GM23338 (cell line): ENCODE data around the gene ANAPC2. TPM values are rescaled to one million over a fixed set of nuclear protein-coding genes. Genes with fewer than 3 reads are reported as not detected.
A peak's percentile ranks its signal among the peaks of the same experiment; 100 is the strongest.

ENCODE experiments used
- ATAC-seq: fragments of 200-7000 bp; cut with Tn5 transposase; 3 replicates; pipeline ENCODE4 v1.9.1; 2020
- DNase-seq: peaks from one replicate; pipeline ENCODE4 v3.0.0-alpha.2; 2015; ENCODE audit warnings: low spot score
- H2AFZ ChIP-seq: fragments of 200-600 bp; sonication (generic); 2 replicates; pipeline ENCODE4 v1.8.0; 2016; ENCODE audit warnings: antibody characterized with exemption, mild to moderate bottlenecking, moderate library complexity
- H3F3A ChIP-seq: fragments of 200-600 bp; sonication (generic); replicated peaks from 2 replicates; pipeline ENCODE4 v1.8.0; 2017; ENCODE audit warnings: antibody characterized with exemption, mixed run types, low read depth
- H3K27ac ChIP-seq: fragments of 200-600 bp; sonication (generic); 2 replicates; pipeline ENCODE4 v1.6.1; 2016; ENCODE audit warnings: low read depth
- H3K27me3 ChIP-seq: fragments of 200-600 bp; sonication (generic); 2 replicates; pipeline ENCODE4 v1.8.0; 2016; ENCODE audit warnings: mild to moderate bottlenecking, mixed run types, moderate library complexity; ENCODE audit not compliant: insufficient read depth
- H3K36me3 ChIP-seq: fragments of 200-600 bp; sonication (generic); 2 replicates; pipeline ENCODE4 v1.8.0; 2016; ENCODE audit warnings: mild to moderate bottlenecking; ENCODE audit not compliant: insufficient read depth
- H3K4me1 ChIP-seq: fragments of 200-600 bp; sonication (generic); 2 replicates; pipeline ENCODE4 v1.8.0; 2016; ENCODE audit warnings: mild to moderate bottlenecking, moderate library complexity; ENCODE audit not compliant: insufficient read depth
- H3K4me2 ChIP-seq: fragments of 200-600 bp; sonication (generic); 2 replicates; pipeline ENCODE4 v1.7.1; 2017; ENCODE audit warnings: mixed run types
- H3K4me3 ChIP-seq: fragments of 200-600 bp; sonication (generic); 2 replicates; pipeline ENCODE4 v1.6.1; 2016; ENCODE audit warnings: mixed run types
- H3K79me2 ChIP-seq: fragments of 200-600 bp; sonication (generic); replicated peaks from 2 replicates; pipeline ENCODE4 v1.8.0; 2017; ENCODE audit warnings: mild to moderate bottlenecking; ENCODE audit not compliant: insufficient read depth
- H3K9me2 ChIP-seq: fragments of 200-600 bp; sonication (generic); 2 replicates; pipeline ENCODE4 v1.8.0; 2017; ENCODE audit not compliant: insufficient read depth
- H4K20me1 ChIP-seq: fragments of 200-600 bp; sonication (generic); replicated peaks from 2 replicates; pipeline ENCODE4 v1.8.0; 2017; ENCODE audit warnings: mild to moderate bottlenecking; ENCODE audit not compliant: insufficient read depth
- H3K27ac Mint-ChIP-seq: 2 replicates; pipeline ENCODE4 v1.8.0; 2020; ENCODE audit warnings: inconsistent platforms, mild to moderate bottlenecking, moderate library complexity, mixed read lengths
- H3K27me3 Mint-ChIP-seq: 3 replicates; pipeline ENCODE4 v1.8.0; 2022; ENCODE audit warnings: low read depth, mild to moderate bottlenecking, moderate library complexity, mixed read lengths, inconsistent platforms; ENCODE audit not compliant: insufficient read depth, poor library complexity
- H3K36me3 Mint-ChIP-seq: 3 replicates; pipeline ENCODE4 v1.8.0; 2021; ENCODE audit warnings: low read depth, mild to moderate bottlenecking, inconsistent platforms, moderate library complexity, mixed read lengths
- H3K4me1 Mint-ChIP-seq: 3 replicates; pipeline ENCODE4 v1.8.0; 2020; ENCODE audit warnings: mild to moderate bottlenecking, inconsistent platforms, mixed read lengths
- H3K4me3 Mint-ChIP-seq: 3 replicates; pipeline ENCODE4 v1.8.0; 2021; ENCODE audit warnings: moderate library complexity, mild to moderate bottlenecking, inconsistent platforms, mixed read lengths
- H3K9me3 Mint-ChIP-seq: 3 replicates; pipeline ENCODE4 v1.8.0; 2020; ENCODE audit warnings: moderate library complexity, mild to moderate bottlenecking, inconsistent platforms, mixed read lengths
- CREB1 ChIP-seq: fragments of 250-450 bp; sonication (Bioruptor Pico); IDR thresholded peaks from 2 replicates; pipeline ENCODE4 v1.5.0; 2020; ENCODE audit warnings: low read depth, mild to moderate bottlenecking, moderate library complexity
- EZH2 ChIP-seq: fragments of 200-600 bp; sonication (generic); IDR thresholded peaks from one replicate; pipeline ENCODE4 v1.8.0; 2017; ENCODE audit warnings: antibody characterized with exemption, mild to moderate bottlenecking, low read depth; ENCODE audit not compliant: unreplicated experiment
- EZH2phosphoT487 ChIP-seq: fragments of 200-600 bp; sonication (generic); IDR thresholded peaks from one replicate; pipeline ENCODE4 v1.8.1; 2018; ENCODE audit warnings: antibody characterized with exemption; ENCODE audit not compliant: unreplicated experiment
- JUNB ChIP-seq: IDR thresholded peaks from one replicate; pipeline ENCODE4 v1.6.1; 2016; ENCODE audit warnings: antibody characterized with exemption; ENCODE audit not compliant: unreplicated experiment
- NANOG ChIP-seq: IDR thresholded peaks from 2 replicates; pipeline ENCODE4 v1.6.1; 2016; ENCODE audit warnings: antibody characterized with exemption, borderline replicate concordance
- POLR2AphosphoS5 ChIP-seq: IDR thresholded peaks from 2 replicates; pipeline ENCODE4 v1.6.1; 2016; ENCODE audit warnings: antibody characterized with exemption, low read depth
- STAT1 ChIP-seq: IDR thresholded peaks from one replicate; pipeline ENCODE4 v1.6.1; 2016; ENCODE audit warnings: antibody characterized with exemption; ENCODE audit not compliant: unreplicated experiment
- ZNF114 ChIP-seq: fragments of 250-450 bp; sonication (Bioruptor Pico); IDR thresholded peaks from 2 replicates; pipeline ENCODE4 v1.5.0; 2020; ENCODE audit warnings: mild to moderate bottlenecking, moderate library complexity
- ZNF331 ChIP-seq: fragments of 250-450 bp; sonication (Bioruptor Pico); IDR thresholded peaks from 2 replicates; pipeline ENCODE4 v1.5.0; 2020; ENCODE audit warnings: low read depth, mild to moderate bottlenecking, moderate library complexity
- polyA plus RNA-seq: library from polyadenylated mRNA; unstranded; fragments of >200 nt; fragmentation: Nextera tagmentation; extraction: Ambion mirVana; gene quantifications from 2 replicates; pipeline ENCODE4 v1.2.1, GENCODE V29; 2016
- total RNA-seq: library from RNA; depleted of rRNA; stranded (reverse); fragments of >200 nt; shearing (Covaris generic); gene quantifications from 2 replicates; pipeline ENCODE4 v1.2.3, GENCODE V29; 2014
- TF ChIP-seq, protein P1 (sequence below): IDR thresholded peaks from one replicate; pipeline ENCODE4 v1.6.1; 2018; ENCODE audit warnings: antibody characterized with exemption; ENCODE audit not compliant: unreplicated experiment
- TF ChIP-seq, protein P2 (sequence below): fragments of 250-450 bp; sonication (Bioruptor Pico); IDR thresholded peaks from 2 replicates; pipeline ENCODE4 v1.5.0; 2020; ENCODE audit warnings: mild to moderate bottlenecking, moderate library complexity
- TF ChIP-seq, protein P3 (sequence below), 2 experiments: fragments of 200-600 bp in 1 of 2; sonication (generic) in 1 of 2; conservative IDR thresholded peaks; 2 replicates each; pipeline versions ENCODE4 v1.5.1 to v1.6.1; 2016 to 2017; ENCODE audit warnings: antibody characterized with exemption in 2 of 2, low read depth in 2 of 2, mild to moderate bottlenecking in 2 of 2, moderate library complexity in 1 of 2
- TF ChIP-seq, protein P4 (sequence below): IDR thresholded peaks from 2 replicates; pipeline ENCODE4 v1.6.1; 2016; ENCODE audit warnings: antibody characterized with exemption

The ANAPC2 gene
- total and polyA plus RNA-seq, 2 experiments from 2014 or later, result 16.4 to 42.9 TPM

DNA sequence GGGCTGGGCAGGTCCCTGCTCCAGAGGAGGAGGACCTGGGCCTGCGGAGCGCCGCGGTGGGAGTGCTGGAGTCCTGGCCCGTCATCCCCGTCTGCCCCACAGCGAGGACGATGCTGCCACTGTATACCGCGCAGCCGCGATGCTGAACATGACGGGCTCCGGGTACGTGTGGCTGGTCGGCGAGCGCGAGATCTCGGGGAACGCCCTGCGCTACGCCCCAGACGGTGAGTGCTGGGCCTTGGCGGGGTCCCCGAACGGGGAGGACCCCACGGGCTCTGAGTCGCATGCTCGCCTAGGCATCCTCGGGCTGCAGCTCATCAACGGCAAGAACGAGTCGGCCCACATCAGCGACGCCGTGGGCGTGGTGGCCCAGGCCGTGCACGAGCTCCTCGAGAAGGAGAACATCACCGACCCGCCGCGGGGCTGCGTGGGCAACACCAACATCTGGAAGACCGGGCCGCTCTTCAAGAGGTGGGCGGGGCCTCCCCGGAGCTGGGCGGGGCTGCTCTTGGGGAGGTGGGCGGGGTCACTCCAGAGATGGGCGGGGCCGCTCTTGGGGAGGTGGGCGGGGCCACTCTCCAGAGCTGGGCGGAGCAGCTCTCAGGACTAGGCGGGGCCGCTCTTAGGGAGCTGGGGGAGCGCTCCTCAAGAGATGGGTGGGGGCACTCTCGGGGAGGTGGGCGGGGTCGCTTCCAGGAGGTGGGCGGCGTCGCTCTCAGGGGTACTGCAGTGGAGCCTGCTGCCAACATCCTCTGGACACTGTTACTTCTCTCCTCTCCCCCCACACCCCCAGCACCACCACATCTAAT is 31.6 kb downstream of the ANAPC2 start:
- H3K27me3 ChIP-seq, result peaks cover 69% of the 10 kb centered on the region
- Mint-ChIP-seq H3K4me1 (no peaks in the 10 kb centered on the region; the same call in 1 of the 3 replicates), H3K4me3 (peak overlapping the region; percentile 66), H3K27ac (no peak overlapping the region), H3K27me3 (peaks cover 69% of the 10 kb centered on the region), H3K9me3 (no peaks in the 10 kb centered on the region; the same call in 2 of the 3 replicates), H3K36me3 (no peaks in the 10 kb centered on the region)
- ATAC-seq (peak; percentile 59), DNase-seq (peak; percentile 89)
- H3K36me3 ChIP-seq, result no peaks in the 10 kb centered on the region
- peaks cover 2% of the 10 kb centered on the region; the same call in 1 of the 2 replicates for H3K4me1 ChIP-seq
- no peaks in the 10 kb centered on the region for H3K9me2 ChIP-seq
- peaks cover 20% of the 10 kb centered on the region for H3F3A ChIP-seq
- H3K4me2 ChIP-seq, result peak overlapping the region; percentile 80
- H3K4me3 ChIP-seq, result peak overlapping the region; percentile 64
- peak overlapping the region; percentile 99 for H2AFZ ChIP-seq
- no peak overlapping the region for H3K27ac ChIP-seq
- no peaks in the 10 kb centered on the region for H3K79me2 ChIP-seq
- H4K20me1 ChIP-seq, result no peaks in the 10 kb centered on the region
- TF ChIP-seq, protein P1, sequence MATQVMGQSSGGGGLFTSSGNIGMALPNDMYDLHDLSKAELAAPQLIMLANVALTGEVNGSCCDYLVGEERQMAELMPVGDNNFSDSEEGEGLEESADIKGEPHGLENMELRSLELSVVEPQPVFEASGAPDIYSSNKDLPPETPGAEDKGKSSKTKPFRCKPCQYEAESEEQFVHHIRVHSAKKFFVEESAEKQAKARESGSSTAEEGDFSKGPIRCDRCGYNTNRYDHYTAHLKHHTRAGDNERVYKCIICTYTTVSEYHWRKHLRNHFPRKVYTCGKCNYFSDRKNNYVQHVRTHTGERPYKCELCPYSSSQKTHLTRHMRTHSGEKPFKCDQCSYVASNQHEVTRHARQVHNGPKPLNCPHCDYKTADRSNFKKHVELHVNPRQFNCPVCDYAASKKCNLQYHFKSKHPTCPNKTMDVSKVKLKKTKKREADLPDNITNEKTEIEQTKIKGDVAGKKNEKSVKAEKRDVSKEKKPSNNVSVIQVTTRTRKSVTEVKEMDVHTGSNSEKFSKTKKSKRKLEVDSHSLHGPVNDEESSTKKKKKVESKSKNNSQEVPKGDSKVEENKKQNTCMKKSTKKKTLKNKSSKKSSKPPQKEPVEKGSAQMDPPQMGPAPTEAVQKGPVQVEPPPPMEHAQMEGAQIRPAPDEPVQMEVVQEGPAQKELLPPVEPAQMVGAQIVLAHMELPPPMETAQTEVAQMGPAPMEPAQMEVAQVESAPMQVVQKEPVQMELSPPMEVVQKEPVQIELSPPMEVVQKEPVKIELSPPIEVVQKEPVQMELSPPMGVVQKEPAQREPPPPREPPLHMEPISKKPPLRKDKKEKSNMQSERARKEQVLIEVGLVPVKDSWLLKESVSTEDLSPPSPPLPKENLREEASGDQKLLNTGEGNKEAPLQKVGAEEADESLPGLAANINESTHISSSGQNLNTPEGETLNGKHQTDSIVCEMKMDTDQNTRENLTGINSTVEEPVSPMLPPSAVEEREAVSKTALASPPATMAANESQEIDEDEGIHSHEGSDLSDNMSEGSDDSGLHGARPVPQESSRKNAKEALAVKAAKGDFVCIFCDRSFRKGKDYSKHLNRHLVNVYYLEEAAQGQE, result no peak
- no peak for TF ChIP-seq ZNF114
- no peak for TF ChIP-seq CREB1 (CRISPR knock-in tag)
- no peak for TF ChIP-seq POLR2AphosphoS5
- TF ChIP-seq EZH2phosphoT487, result no peak
- TF ChIP-seq, protein P2, sequence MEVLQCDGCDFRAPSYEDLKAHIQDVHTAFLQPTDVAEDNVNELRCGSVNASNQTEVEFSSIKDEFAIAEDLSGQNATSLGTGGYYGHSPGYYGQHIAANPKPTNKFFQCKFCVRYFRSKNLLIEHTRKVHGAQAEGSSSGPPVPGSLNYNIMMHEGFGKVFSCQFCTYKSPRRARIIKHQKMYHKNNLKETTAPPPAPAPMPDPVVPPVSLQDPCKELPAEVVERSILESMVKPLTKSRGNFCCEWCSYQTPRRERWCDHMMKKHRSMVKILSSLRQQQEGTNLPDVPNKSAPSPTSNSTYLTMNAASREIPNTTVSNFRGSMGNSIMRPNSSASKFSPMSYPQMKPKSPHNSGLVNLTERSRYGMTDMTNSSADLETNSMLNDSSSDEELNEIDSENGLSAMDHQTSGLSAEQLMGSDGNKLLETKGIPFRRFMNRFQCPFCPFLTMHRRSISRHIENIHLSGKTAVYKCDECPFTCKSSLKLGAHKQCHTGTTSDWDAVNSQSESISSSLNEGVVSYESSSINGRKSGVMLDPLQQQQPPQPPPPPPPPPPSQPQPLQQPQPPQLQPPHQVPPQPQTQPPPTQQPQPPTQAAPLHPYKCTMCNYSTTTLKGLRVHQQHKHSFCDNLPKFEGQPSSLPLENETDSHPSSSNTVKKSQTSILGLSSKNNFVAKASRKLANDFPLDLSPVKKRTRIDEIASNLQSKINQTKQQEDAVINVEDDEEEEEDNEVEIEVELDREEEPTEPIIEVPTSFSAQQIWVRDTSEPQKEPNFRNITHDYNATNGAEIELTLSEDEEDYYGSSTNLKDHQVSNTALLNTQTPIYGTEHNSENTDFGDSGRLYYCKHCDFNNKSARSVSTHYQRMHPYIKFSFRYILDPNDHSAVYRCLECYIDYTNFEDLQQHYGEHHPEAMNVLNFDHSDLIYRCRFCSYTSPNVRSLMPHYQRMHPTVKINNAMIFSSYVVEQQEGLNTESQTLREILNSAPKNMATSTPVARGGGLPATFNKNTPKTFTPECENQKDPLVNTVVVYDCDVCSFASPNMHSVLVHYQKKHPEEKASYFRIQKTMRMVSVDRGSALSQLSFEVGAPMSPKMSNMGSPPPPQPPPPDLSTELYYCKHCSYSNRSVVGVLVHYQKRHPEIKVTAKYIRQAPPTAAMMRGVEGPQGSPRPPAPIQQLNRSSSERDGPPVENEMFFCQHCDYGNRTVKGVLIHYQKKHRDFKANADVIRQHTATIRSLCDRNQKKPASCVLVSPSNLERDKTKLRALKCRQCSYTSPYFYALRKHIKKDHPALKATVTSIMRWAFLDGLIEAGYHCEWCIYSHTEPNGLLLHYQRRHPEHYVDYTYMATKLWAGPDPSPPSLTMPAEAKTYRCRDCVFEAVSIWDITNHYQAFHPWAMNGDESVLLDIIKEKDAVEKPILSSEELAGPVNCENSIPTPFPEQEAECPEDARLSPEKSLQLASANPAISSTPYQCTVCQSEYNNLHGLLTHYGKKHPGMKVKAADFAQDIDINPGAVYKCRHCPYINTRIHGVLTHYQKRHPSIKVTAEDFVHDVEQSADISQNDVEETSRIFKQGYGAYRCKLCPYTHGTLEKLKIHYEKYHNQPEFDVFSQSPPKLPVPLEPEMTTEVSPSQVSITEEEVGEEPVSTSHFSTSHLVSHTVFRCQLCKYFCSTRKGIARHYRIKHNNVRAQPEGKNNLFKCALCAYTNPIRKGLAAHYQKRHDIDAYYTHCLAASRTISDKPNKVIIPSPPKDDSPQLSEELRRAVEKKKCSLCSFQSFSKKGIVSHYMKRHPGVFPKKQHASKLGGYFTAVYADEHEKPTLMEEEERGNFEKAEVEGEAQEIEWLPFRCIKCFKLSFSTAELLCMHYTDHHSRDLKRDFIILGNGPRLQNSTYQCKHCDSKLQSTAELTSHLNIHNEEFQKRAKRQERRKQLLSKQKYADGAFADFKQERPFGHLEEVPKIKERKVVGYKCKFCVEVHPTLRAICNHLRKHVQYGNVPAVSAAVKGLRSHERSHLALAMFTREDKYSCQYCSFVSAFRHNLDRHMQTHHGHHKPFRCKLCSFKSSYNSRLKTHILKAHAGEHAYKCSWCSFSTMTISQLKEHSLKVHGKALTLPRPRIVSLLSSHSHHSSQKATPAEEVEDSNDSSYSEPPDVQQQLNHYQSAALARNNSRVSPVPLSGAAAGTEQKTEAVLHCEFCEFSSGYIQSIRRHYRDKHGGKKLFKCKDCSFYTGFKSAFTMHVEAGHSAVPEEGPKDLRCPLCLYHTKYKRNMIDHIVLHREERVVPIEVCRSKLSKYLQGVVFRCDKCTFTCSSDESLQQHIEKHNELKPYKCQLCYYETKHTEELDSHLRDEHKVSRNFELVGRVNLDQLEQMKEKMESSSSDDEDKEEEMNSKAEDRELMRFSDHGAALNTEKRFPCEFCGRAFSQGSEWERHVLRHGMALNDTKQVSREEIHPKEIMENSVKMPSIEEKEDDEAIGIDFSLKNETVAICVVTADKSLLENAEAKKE, result no peak
- TF ChIP-seq JUNB, result no peak
- no peak for TF ChIP-seq NANOG
- TF ChIP-seq EZH2, result no peak
- no peak for TF ChIP-seq STAT1
- TF ChIP-seq, protein P3, sequence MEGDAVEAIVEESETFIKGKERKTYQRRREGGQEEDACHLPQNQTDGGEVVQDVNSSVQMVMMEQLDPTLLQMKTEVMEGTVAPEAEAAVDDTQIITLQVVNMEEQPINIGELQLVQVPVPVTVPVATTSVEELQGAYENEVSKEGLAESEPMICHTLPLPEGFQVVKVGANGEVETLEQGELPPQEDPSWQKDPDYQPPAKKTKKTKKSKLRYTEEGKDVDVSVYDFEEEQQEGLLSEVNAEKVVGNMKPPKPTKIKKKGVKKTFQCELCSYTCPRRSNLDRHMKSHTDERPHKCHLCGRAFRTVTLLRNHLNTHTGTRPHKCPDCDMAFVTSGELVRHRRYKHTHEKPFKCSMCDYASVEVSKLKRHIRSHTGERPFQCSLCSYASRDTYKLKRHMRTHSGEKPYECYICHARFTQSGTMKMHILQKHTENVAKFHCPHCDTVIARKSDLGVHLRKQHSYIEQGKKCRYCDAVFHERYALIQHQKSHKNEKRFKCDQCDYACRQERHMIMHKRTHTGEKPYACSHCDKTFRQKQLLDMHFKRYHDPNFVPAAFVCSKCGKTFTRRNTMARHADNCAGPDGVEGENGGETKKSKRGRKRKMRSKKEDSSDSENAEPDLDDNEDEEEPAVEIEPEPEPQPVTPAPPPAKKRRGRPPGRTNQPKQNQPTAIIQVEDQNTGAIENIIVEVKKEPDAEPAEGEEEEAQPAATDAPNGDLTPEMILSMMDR (conservative IDR thresholded peaks at IDR 0.05; ENCODE audit: low read depth in 2 of 2), result no peak
- TF ChIP-seq, protein P4, sequence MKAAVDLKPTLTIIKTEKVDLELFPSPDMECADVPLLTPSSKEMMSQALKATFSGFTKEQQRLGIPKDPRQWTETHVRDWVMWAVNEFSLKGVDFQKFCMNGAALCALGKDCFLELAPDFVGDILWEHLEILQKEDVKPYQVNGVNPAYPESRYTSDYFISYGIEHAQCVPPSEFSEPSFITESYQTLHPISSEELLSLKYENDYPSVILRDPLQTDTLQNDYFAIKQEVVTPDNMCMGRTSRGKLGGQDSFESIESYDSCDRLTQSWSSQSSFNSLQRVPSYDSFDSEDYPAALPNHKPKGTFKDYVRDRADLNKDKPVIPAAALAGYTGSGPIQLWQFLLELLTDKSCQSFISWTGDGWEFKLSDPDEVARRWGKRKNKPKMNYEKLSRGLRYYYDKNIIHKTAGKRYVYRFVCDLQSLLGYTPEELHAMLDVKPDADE, result no peak
- TF ChIP-seq ZNF331, result no peak
